HG02642 (cell line): ENCODE results near the gene SPESP1.
"Not testable (repeated sequence)": the region's sequence is repeated elsewhere in the genome, so short reads cannot be mapped to it uniquely, and the experiment has no call there.

Experiments used
- ATAC-seq: cut with Tn5 transposase; IDR thresholded peaks from one replicate; pipeline ENCODE4 v1.9.1; 2021; ENCODE audit warnings: mild to moderate bottlenecking; ENCODE audit not compliant: unreplicated experiment, poor library complexity

SPESP1 gene

DNA sequence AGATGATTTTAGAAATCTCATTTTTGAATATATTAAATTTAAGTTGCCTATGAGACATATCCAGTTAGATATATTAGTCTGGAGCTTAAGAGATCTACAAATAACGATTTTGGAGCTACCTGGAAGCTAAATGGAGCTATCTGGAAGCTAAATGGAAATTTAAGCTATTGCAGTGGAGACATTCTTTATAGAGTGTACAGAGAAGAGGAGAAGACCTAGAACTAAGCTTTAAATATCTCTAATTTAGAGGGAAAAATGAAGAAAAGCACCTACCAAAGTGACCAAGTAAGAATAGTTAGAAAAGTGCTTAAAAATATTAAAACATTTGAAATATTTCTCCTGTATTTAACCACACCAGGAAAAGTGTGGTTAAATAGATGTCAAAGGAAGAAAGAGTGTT is 28.3 kb downstream of the SPESP1 start:
- ATAC-seq: no peak

DNA sequence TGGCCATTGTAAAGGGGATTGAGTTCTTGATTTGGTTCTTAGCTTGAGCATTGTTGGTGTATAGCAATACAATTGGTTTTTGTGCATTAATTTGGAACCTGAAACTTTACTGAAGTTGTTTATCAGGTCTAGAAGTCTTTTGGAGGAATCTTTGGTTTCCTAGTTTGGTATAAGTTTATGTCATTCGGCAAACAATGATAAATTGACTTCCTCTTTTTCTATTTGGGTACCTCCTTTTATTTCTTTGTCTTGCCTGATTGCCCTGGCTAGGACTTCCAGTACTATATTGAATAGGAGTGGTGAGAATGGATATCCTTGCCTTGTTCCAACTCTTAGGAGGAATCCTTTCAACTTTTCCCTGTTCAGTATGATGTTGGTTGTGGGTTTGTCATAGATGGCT is 32.1 kb downstream of the SPESP1 start:
- no peak for ATAC-seq

DNA sequence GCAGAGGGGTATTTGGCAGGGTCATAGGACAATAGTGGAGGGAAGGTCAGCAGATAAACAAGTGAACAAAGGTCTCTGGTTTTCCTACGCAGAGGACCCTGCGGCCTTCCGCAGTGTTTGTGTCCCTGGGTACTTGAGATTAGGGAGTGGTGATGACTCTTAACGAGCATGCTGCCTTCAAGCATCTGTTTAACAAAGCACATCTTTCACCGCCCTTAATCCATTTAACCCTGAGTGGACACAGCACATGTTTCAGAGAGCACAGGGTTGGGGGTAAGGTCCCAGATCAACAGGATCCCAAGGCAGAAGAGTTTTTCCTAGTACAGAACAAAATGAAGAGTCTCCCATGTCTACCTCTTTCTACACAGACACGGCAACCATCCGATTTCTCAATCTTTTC is 33.4 kb downstream of the SPESP1 start:
- not testable (repeated sequence) for ATAC-seq

DNA sequence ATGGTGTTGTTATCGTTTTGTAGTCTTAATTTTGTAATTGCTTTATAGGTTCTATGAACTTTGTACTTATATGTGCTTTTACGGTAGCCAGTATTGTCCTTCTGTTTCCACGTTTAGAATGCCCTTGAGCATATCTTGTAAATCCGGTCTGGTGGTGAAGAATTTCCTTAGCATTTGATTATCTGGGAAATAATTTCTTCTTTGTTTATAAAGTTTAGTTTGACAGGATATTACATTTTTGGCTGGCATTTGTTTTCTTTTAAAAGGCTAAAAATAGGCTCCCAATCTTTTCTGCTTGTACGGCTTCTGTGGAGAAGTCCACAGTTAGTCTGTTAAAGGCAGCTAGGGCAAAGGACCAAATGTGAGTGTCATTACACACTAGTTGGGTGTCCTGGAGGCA is 36.7 kb downstream of the SPESP1 start:
- no peak for ATAC-seq

DNA sequence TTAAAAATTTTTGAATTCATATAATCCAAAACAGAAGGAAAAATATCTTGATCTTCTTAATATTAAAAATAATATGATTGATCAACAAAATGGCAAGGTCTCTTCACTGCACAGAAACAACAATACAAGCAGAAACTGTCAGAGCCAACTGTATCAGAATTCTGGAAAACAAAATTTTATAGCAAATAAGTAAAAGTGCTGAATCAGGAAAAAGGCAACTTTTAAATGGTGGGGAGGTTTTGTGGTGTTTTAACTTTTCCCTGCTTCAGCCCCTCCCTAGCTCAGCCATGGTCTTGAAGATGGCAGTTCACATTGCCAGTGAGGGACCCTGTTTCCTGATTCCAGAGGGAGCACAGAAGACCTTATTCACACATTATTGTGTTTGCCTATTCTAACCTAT is 37.6 kb downstream of the SPESP1 start:
- ATAC-seq: no peak

DNA sequence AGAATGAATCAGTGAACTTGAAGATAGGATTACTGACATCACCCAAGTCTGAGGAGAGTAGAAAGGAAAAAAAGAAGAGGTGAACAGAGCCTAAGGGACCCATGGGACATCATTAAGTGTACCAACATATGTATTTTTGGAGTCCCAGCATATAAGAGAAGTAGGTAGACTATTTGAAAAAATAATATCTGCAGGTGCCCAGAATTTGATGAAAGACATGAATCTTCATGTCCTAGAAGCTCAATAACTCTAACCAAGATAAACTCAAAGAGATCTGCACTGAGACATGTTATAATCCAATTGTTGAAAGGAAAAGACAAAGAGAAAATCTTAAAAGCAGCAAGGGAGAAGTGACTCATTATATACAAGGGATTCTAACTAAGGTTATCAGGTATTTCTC is 39.0 kb downstream of the SPESP1 start:
- no peak for ATAC-seq

DNA sequence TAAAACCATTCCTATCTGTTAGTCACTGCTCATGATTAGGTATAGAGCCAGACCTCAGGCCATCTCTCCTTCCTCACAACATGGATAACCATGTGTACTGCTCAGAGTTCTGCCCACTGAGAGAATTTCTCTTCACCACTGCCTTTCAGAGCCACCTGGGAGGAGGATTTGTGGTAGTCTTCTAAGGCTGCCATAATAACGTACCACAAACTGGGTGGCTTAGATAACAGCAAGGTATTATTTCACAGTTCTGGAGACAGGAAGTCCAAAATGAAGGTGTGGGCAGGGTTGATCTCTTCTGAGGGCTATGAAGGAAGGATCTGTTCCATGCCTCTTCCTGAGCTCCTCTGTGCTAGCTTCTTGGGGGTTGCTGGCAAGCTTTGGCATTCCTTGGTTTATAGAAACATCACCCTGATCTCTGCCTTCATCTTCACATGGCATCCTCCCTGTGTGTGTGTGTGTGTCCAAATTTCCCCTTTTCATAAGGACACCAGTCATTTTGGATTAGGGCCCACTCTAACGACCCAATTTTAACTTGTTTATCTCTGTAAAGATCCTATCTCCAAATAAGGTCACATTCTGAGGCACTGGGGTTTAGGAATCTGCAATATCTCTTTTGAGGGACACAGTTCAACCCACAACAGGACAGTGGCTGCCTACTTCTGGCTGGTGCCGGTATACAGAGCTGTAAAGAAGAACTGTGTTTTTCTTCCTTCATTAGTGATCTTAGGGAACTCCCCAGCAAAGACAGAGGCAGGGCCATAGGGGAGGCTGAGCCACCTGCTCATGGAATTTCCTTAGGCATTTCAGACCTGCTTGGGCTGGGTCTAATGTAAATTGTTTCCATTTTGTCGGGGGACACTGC is 42.1 kb downstream of the SPESP1 start:
- no peak for ATAC-seq

DNA sequence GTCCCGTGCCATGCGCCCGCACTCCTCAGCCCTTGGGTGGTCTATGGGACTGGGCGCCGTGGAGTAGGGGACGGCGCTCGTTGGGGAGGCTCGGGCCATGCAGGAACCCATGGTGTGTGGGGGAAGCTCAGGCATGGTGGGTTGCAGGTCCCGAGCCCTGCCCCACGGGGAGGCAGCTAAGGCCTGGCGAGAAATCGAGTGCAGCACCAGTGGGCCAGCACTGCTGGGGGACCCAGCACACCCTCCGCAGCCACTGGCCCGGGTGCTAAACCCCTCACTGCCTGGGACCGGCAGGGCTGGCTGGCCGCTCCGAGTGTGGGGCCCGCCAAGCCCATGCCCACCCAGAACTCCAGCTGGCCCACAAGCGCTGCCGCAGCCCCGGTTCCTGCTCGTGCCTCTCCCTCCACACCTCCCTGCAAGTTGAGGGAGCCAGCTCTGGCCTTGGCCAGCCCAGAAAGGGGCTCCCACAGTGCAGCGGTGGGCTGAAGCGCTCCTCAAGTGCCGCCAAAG is 45.4 kb downstream of the SPESP1 start:
- not testable (repeated sequence) for ATAC-seq

DNA sequence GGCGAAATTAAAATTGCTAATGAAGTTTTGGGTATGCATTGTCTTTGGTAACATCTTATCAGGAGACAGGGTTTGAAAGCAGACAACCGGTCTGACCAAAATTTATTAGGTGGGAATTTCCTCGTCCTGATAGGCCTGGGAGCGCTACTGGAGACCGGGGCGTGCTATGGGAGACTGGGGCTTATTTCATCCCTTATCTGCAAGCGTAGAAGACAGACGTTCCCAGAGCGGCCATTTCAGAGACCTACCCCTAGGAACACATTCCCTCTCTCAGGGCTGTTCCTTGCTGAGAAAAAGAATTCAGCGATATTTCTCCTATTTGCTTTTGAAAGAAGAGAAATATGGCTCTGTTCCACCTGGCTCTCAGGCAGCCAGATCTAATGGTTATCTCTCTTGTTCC is 47.1 kb downstream of the SPESP1 start:
- ATAC-seq: not testable (repeated sequence)

DNA sequence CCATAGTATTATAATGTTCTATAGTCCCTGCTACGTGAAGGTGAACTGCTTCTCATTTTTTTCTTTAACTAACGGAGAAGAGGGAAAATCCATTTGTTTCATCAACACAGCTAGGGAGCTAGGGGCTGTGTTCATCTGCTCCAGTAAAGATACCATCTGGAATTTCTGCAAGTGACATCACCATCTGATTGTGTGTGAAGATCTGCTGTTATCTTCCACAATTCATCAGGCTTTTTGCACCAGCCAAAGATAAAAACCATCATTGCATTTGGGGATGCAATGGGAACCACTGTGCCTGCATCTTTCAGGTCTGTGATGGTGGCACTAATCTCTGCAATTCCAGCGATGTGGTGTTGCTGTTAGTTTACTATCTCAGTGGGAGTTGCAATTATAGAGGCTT is 48.7 kb downstream of the SPESP1 start:
- ATAC-seq: no peak

DNA sequence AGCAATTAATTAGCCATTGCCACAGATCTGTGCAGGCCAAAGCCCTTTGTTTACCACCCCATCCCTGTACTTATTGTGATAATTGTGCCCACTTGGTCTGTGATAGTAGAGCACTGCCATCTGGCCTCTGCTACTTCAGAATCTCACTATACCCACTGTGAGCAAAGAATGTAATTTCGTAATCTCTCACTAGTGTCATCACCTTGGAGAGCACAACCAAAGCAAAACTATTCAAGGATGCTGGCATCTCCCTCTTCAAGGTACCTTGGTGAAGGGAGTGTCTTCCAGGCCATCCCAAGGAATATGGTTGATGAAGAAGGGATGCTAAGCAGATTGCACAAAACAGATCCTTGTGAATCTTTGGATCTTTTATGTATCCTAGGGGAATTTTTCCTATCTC is 49.5 kb downstream of the SPESP1 start:
- no peak for ATAC-seq

DNA sequence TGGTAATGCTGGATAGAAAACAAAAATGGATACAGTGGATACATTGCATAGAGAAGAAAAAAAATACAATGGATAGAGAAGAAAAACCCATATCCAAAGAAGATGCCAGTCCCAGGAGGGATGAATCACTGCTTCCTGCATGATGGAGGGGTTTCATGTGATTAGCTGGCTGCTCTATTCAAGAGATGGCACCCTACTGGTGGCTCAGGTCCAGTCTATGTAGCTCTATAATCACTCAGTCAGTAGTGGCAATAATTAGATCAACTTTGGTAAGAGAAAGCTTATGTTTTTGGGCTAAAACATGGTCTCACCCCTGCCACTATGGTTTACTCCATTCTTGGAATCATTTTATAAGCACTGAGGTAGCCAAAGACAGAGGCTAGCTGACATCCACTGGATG is 50.5 kb downstream of the SPESP1 start:
- no peak for ATAC-seq

DNA sequence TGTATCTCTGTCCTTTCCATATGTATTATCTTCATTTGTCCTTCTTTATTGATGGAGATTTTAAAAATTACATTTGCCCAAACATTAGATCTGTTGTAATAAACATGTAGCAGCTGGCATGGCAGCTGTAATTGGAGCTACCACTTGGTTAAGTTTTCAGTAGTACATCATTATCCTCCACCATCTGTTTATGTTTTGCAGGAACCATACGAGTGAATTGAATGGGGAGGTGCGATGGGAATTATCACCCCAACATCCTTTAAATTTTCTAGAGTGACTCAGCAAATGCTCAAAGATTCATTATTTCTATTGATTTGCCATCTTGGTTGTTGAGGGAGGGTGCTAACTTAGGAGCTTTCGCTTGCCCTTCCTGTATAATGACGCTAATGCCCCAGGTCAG is 51.6 kb downstream of the SPESP1 start:
- no peak for ATAC-seq

DNA sequence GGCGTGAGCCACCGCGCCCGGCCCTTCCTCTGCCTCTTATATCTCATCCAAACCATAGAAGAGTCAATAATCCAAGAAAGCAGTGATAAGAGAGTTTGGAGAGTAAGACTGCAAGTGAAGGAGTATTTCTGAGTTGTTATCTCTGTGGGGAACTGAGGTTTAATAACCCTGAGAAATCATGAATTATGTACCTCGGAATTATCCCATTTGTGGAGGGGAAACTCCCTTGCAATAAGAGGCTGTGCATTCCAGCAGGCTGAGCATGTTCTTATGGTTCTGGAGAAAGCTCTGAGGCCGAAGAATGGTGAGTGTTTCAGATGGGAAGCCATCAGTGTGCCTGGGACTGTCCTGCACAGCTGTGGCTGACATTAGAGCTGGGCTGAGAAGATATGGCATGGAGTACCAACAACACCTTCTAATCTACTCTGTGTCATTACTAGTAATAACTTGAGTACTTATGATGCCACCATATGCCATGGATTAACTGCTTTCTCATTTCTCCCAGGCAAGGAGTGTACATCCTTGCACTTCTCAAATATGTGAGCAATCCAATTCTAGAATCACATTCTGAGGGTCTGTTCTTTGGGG is 52.7 kb downstream of the SPESP1 start:
- ATAC-seq: no peak

DNA sequence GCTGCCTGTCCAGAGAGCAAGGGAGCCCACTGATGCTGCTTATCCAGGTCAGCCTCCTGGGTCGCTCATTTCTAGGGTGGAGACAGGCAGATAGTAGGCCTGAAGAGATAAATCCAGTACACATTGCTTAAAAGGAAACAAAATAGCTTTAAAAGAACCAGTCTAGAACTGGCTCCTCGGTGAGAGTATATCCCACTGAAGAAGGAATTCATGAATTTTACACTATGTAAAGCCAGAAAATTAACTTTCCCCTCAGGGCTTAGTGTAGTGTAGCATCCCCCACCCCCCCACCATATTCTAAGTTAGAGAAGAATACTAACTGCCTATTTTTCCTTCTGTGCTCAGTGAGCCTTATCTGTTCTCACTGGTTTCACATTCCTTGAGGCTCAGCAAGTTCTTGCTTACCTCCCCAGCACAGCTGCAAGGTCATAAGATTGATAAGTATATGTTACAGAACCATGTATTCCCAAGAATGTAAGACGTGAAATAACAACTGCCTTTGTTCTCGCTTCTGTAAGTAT is 53.7 kb downstream of the SPESP1 start:
- ATAC-seq: no peak

DNA sequence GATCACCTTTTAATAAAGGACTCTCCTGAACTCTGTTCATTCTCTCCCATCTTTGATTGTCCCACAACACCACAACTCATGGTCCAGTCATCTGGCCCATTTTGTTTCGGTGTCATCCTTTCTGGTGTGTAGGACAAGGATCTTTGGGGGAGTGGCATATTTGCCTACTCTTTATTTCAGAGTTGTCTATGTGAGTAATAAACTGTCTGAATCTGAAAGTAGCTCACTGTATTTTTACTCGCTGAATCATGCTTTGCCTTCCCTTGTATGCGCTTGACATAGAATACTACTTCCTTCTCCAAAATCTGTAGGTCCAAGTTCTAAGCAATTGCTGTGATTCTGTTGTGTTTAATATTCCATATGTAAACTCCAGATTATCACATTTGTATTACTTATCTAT is 54.3 kb downstream of the SPESP1 start:
- ATAC-seq: no peak

DNA sequence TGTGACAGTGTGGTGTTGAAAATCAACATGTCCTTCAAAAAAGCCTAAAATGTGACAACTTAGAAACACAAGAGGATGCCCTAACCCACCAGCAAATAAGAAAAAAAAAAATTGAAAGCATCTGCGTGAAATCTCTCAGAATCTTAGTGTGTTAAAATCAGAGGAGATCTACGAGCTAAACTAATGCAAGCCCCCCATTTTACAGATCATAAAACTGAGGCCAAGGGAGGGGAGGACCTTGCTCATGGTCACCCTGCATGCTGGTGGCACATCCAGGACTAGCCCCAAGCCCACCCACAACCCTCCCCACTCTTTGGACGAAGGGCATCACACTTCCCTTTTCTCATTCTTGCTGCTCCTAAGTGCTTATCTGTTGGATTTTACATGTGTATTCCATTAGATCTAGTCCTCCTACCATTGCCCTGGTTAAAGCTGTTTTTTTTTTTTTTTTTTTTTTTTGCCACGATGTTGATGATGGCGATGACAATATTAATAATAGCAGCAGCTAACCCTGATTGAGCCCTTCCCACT is 55.1 kb downstream of the SPESP1 start:
- ATAC-seq: no peak

DNA sequence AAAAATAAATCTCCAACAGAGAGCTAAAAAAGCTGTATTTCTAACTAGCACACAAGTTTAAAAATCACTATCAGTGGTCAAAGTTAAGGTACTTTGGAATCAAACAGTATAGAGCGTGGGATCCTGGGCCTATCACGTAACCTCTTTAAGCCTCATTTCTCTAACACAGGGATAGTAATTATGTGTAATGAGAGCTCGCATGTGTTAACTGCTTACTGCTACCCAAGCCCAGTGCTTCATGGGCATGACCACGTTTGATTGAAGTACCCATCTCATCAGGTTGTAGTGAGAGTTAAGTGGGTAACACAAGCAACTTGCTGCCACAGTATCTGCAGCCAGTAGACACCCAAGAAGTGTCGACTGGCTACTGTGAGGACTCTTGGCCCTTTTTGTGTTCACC is 56.0 kb downstream of the SPESP1 start:
- ATAC-seq: no peak

DNA sequence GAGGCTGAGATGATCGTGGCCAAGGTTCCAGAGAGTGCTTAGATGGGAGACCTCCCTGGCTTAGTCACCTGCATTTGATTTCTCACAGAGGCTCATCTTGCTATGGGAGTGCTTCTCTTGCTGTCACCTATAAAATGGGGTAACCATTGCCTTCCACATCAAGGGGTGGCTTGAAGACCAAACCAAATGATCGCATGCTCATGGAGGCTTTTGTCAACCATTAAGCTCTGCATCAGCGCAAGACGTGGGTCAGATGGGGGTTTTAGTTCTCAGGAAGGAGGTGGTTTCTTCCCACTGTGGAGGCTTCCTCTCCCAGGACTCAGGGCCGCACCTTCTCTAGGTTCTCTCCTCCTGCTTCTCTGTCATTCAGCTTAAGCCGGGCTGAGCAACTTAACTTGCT is 56.8 kb downstream of the SPESP1 start:
- ATAC-seq: no peak

DNA sequence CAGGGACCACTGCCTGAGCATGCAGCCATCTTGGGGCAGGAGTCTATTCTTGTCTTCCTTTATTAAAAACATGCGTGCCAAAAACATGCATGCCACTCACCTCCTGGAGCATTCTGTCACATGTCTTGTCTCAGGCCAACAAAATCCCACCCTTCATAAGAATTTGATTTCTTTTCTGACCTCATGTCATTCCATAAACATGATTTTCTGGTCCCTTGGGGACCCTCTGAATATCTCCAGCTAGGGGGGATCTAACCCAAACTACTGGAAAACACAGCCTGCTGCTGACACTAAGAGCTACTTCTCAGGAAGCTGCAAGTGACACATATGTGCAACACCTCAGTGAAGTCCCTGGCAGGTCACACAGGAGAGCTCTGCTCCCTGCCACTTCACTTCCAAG is 57.4 kb downstream of the SPESP1 start:
- ATAC-seq: no peak

DNA sequence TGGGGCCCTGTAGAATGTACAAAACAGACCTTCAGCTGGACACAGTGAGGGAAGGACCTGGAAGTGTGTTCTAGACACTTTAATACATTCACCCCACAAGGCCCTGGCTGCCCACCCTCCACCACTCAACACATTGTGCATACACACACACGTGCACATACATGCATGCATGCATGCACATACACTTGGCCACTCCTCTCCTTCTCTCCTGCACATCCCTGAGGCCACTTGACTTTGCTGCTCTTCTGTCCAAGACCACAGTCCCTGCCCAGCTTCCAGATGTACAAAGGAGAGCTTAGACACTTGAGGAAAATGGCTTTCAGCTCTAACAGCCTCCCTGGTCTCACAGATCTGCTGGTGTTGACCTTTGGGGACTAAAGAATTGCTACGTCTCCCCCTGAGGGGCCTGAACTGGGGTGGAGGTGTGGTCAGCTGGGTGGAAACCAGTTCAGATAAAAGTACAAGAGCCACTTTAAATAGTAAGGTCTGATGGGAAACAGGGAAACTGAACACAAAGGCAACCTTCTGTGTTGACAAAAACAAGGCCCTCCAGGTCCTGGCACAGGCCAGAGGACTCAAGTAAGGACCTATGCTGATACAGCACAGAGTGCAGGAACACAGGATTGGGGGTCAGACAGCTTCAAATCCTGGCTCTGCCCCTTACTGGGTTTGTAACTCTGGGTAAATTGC is 59.4 kb downstream of the SPESP1 start:
- ATAC-seq: no peak
